ENCODE measurements around the gene RAB3D.

RAB3D gene

GRCh38 chr19:11331502-11331901, 8.0 kb downstream of the RAB3D start:
- TF ChIP-seq TAF1 (IDR thresholded peaks at IDR 0.05; ENCODE audit: borderline replicate concordance, insufficient read depth, low read length) (no peak), REST (IDR thresholded peaks at IDR 0.05; ENCODE audit: insufficient read depth in 1 of 2, low read depth in 2 of 2, low read length in 2 of 2) (no peak), FOXP2 (optimal IDR thresholded peaks at IDR 0.05; ENCODE audit: borderline replicate concordance, extremely low read depth, extremely low read length, insufficient read depth) (no peak), POLR2AphosphoS5 (IDR thresholded peaks at IDR 0.05; ENCODE audit: low read depth, low read length) (no peak), SIN3A (IDR thresholded peaks at IDR 0.05; ENCODE audit: borderline replicate concordance, insufficient read depth, low read length) (no peak)

DNA sequence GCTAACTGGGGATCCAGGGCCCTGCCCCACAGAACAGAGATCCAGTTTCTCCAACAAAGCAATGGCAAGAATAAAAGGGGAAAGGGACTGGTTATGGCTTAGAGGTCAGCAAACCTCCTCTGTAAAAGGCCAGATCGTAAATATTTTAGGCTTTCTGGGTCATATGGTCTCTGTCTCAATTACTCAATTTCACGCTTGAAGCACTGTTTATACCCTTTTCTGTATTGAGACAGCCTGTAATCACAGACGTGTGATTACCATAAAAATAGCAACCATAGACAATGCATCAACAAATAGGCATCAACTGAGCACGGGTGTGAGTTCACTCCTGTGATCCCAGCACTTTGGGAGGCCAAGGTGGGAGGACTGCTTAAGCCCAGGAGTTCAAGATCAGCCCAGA, 9.3 kb downstream of the RAB3D start:
- TF ChIP-seq FOXP2 (optimal IDR thresholded peaks at IDR 0.05; ENCODE audit: borderline replicate concordance, extremely low read depth, extremely low read length, insufficient read depth), result no peak
- no peak for TF ChIP-seq POLR2AphosphoS5 (IDR thresholded peaks at IDR 0.05; ENCODE audit: low read depth, low read length)
- TF ChIP-seq TAF1 (IDR thresholded peaks at IDR 0.05; ENCODE audit: borderline replicate concordance, insufficient read depth, low read length), result no peak
- no peak for TF ChIP-seq REST (IDR thresholded peaks at IDR 0.05; ENCODE audit: insufficient read depth in 1 of 2, low read depth in 2 of 2, low read length in 2 of 2)
- TF ChIP-seq SIN3A (IDR thresholded peaks at IDR 0.05; ENCODE audit: borderline replicate concordance, insufficient read depth, low read length), result no peak

- no peak for TF ChIP-seq POLR2AphosphoS5 (IDR thresholded peaks at IDR 0.05; ENCODE audit: low read depth, low read length)
- no peak for TF ChIP-seq REST (IDR thresholded peaks at IDR 0.05; ENCODE audit: insufficient read depth in 1 of 2, low read depth in 2 of 2, low read length in 2 of 2)
- TF ChIP-seq SIN3A (IDR thresholded peaks at IDR 0.05; ENCODE audit: borderline replicate concordance, insufficient read depth, low read length), result no peak
- TF ChIP-seq FOXP2 (optimal IDR thresholded peaks at IDR 0.05; ENCODE audit: borderline replicate concordance, extremely low read depth, extremely low read length, insufficient read depth), result no peak
- TF ChIP-seq TAF1 (IDR thresholded peaks at IDR 0.05; ENCODE audit: borderline replicate concordance, insufficient read depth, low read length), result no peak
Measured at GRCh38 chr19:11325544-11325943, 13.9 kb downstream of the RAB3D start.

DNA sequence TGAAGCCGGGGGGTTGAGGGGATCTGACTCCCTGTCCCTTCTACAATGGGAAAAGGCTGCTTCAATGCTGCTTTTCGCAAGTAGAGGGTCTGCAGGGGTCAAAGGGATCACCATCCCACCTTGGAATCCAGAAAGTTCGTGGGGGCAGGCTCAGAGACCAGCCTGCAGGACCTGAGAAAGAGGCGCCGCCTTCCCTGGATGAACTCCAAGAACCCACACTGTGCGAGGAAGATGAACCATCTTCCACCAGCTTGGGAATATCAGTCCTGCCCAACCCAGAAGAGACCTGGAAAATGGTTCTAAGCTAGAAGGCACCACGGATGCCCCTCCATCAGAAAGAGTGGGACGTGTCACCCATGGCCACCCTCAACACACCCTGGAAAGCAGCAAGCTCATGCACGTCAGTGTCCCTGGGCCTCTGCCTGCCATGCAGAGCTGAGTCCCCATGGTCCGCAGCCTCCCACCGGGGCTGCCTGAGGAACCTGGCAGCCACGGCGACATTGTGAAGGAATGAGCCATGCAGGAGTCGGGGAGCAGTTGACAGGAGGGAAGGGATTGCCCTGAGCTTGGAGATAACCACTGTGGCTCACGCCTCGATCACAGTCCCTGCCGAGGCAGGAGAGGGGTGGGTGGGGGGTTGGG, 14.6 kb downstream of the RAB3D start:
- TF ChIP-seq TAF1 (IDR thresholded peaks at IDR 0.05; ENCODE audit: borderline replicate concordance, insufficient read depth, low read length), result no peak
- no peak for TF ChIP-seq SIN3A (IDR thresholded peaks at IDR 0.05; ENCODE audit: borderline replicate concordance, insufficient read depth, low read length)
- no peak for TF ChIP-seq POLR2AphosphoS5 (IDR thresholded peaks at IDR 0.05; ENCODE audit: low read depth, low read length)
- no peak for TF ChIP-seq REST (IDR thresholded peaks at IDR 0.05; ENCODE audit: insufficient read depth in 1 of 2, low read depth in 2 of 2, low read length in 2 of 2)
- TF ChIP-seq FOXP2 (optimal IDR thresholded peaks at IDR 0.05; ENCODE audit: borderline replicate concordance, extremely low read depth, extremely low read length, insufficient read depth), result no peak
